Uterus (tissue), 4 donors: ENCODE data around the gene CTIF. TPM values are rescaled to one million over a fixed set of nuclear protein-coding genes. Genes with fewer than 3 reads are reported as not detected.

Source experiments
- DNase-seq, 2 donors: peaks; one replicate each; pipeline ENCODE4 v3.0.0-alpha.2; 2019 to 2020
- H3K27ac ChIP-seq, 2 donors: fragments of 200-600 bp; sonication (generic); 1 replicate in 1 of 2; 2 replicates in 1 of 2; pipeline ENCODE4 v1.5.1; 2016 to 2018
- H3K27me3 ChIP-seq, 2 donors: fragments of 200-600 bp; sonication (generic); one replicate each; pipeline ENCODE4 v1.5.1; 2018 to 2019; ENCODE audit warnings: control low read depth in 1 of 2
- H3K36me3 ChIP-seq, 2 donors: fragments of 200-600 bp; sonication (generic); one replicate each; pipeline ENCODE4 v1.5.1; 2019; ENCODE audit warnings: control low read depth in 1 of 2
- H3K4me1 ChIP-seq, 2 donors: fragments of 200-600 bp; sonication (generic); one replicate each; pipeline ENCODE4 v1.5.1; 2018 to 2019; ENCODE audit warnings: control low read depth in 1 of 2
- H3K4me3 ChIP-seq, 2 donors: fragments of 200-600 bp; sonication (generic); 1 replicate in 1 of 2; 2 replicates in 1 of 2; pipeline ENCODE4 v1.5.1; 2018 to 2019; ENCODE audit warnings: mild to moderate bottlenecking in 1 of 2
- H3K9me3 ChIP-seq, 2 donors: fragments of 200-600 bp; sonication (generic); one replicate each; pipeline ENCODE4 v1.5.1; 2019; ENCODE audit warnings: control low read depth in 1 of 2
- CTCF ChIP-seq, 4 experiments: fragments of 200-600 bp in 2 of 4; fragments of 450-650 bp in 2 of 4; sonication (generic) in 2 of 4; IDR thresholded peaks; one replicate each; pipeline ENCODE4 v1.5.1; 2016 to 2019; ENCODE audit warnings: antibody characterized with exemption in 4 of 4, mild to moderate bottlenecking in 2 of 4, moderate library complexity in 1 of 4
- POLR2A ChIP-seq, 2 donors: fragments of 450-650 bp; IDR thresholded peaks; one replicate each; pipeline ENCODE4 v1.6.1; 2016; ENCODE audit warnings: antibody characterized with exemption in 2 of 2, mild to moderate bottlenecking in 1 of 2, moderate library complexity in 1 of 2
- intact Hi-C: fragments of 100-400 bp; cut with DNase I; formaldehyde crosslinking; loops from one replicate; pipeline ENCODE4 v1.15.1; 2023; ENCODE audit warnings: low total_unique reads
- total RNA-seq, 4 donors: library from RNA; depleted of rRNA in 3 of 4; stranded (reverse); fragments of >200 nt in 3 of 4; gene quantifications; one replicate each; pipeline versions ENCODE4 v1.1.0 to v1.2.4, GENCODE V29; 2014 to 2023
- donor health status: DM: yes; HTN: yes; CAD: no.

CTIF gene
- total RNA-seq, 4 donors from 2014 or later, result 11.3 to 94.3 (median 48.0) TPM

DNA sequence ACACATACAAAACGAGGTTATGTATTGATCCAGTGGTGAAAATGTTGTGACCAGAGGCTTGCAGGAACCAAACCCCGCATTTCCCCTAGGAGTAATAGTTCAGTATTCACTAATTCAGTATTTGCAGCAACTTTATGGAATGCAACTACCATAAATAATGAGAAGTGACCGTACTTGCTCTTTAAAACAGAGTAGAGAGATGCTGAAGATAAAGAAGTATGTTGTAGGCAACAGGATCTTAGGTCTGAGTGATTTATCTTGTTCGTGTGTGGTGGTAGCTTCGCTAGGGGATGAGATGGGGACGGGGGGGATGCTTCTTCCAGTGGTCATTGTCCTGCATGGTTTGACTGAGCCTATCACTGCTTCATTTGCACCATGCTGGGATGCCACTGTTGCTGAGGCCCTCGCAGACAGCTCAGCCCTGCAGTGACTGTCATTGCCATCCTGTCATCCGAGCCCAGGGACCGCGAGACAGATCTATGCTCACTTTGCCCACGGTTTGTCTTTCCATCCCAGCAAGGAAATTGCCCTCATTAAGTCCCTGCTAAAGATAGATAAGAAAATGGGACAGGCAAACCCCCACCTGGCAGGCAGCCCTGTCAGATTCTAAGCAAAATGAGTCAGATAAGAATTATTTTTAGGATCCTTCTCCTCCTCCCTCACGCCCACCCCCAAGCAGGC is 181.3 kb downstream of the CTIF start:
- H3K36me3 ChIP-seq, result no peaks in the 10 kb centered on the region
- no peak for DNase-seq
- no peak overlapping the region for H3K27ac ChIP-seq
- H3K4me1 ChIP-seq, result no peaks in the 10 kb centered on the region
- H3K9me3 ChIP-seq, result no peaks in the 10 kb centered on the region
- TF ChIP-seq POLR2A (IDR thresholded peaks at IDR 0.05) (no peak), CTCF (IDR thresholded peaks at IDR 0.05) (no peak)
- H3K4me3 ChIP-seq, result no peak overlapping the region
- H3K27me3 ChIP-seq, result no peaks in the 10 kb centered on the region
- intact Hi-C loops, result no loop called here

- Histone ChIP-seq H3K27ac (no peak overlapping the region), H3K4me3 (no peak overlapping the region), H3K4me1 (no peaks in the 10 kb centered on the region), H3K9me3 (no peaks in the 10 kb centered on the region), H3K36me3 (no peaks in the 10 kb centered on the region), H3K27me3 (no peaks in the 10 kb centered on the region)
- no peak for TF ChIP-seq CTCF (IDR thresholded peaks at IDR 0.05)
- TF ChIP-seq POLR2A (IDR thresholded peaks at IDR 0.05), result no peak
- DNase-seq, result no peak
- intact Hi-C loops, result no loop called here
These were observed 181.8 kb downstream of the CTIF start for GRCh38 chr18:48720655-48721025.

GRCh38 chr18:48721312-48721711 is 182.5 kb downstream of the CTIF start:
- TF ChIP-seq POLR2A (IDR thresholded peaks at IDR 0.05) (no peak), CTCF (IDR thresholded peaks at IDR 0.05) (no peak)
- Histone ChIP-seq H3K9me3 (no peaks in the 10 kb centered on the region), H3K27ac (no peak overlapping the region), H3K27me3 (no peaks in the 10 kb centered on the region), H3K36me3 (no peaks in the 10 kb centered on the region), H3K4me1 (no peaks in the 10 kb centered on the region), H3K4me3 (no peak overlapping the region)
- intact Hi-C loops, result no loop called here
- no peak for DNase-seq

- no peaks in the 10 kb centered on the region for H3K27me3 ChIP-seq
- no peaks in the 10 kb centered on the region for H3K4me1 ChIP-seq
- no peak overlapping the region for H3K27ac ChIP-seq
- no peak for DNase-seq
- no peaks in the 10 kb centered on the region for H3K36me3 ChIP-seq
- intact Hi-C loops, result no loop called here
- no peak overlapping the region for H3K4me3 ChIP-seq
- TF ChIP-seq POLR2A (IDR thresholded peaks at IDR 0.05) (no peak), CTCF (IDR thresholded peaks at IDR 0.05) (no peak)
- H3K9me3 ChIP-seq, result no peaks in the 10 kb centered on the region
These were observed 184.2 kb downstream of the CTIF start for GRCh38 chr18:48723016-48723415.

DNA sequence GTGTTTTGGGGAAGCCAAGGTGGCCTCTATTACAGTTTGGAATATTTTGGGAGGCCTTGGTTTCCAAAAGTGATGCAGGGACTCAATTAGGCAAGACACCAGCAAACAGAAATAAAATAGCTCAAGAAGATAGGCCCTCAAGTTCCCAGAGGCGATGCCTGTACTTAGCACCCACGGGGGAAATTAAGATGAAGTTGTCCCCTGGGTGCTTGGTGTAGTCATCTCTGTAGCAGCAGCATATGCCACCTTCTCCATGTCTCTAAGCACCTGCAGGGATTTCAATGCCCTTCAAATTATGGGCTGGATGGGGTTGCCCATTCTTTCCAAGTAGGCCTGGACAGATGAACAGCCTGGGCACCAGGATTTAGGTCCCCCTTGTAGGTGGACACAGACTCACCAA is 185.0 kb downstream of the CTIF start:
- Histone ChIP-seq H3K9me3 (no peaks in the 10 kb centered on the region), H3K27me3 (no peaks in the 10 kb centered on the region), H3K4me1 (no peaks in the 10 kb centered on the region), H3K4me3 (no peak overlapping the region), H3K36me3 (no peaks in the 10 kb centered on the region), H3K27ac (no peak overlapping the region)
- TF ChIP-seq POLR2A (IDR thresholded peaks at IDR 0.05) (no peak), CTCF (IDR thresholded peaks at IDR 0.05) (no peak)
- no peak for DNase-seq
- intact Hi-C loops, result no loop called here
